Fibroblast of peridontal ligament (primary cell): ENCODE results near the gene MTMR3.
A peak's percentile ranks its signal among the peaks of the same experiment; 100 is the strongest.

Experiments used
- DNase-seq: peaks from one replicate; pipeline ENCODE4 v3.0.0-alpha.2; 2010; ENCODE audit errors: extremely low read depth

MTMR3 gene

DNA sequence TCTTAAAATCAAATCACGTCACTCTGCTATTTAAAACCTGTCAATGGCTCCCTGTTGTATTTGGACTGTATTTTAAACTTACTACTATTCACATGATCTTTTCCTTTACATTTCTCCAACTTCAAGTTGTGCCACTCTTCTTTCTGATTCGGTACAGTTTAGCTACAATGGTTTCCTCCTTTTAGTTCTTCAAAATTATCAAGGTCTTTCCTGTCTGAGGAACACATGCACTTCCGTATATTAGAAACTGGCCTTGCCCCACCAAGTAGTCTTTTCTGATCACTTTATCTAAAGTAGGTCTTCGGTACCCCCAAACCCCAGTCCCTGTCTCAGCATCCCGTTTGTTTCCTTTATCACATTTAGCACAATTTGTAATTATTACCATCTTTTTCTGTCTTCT, 81.8 kb downstream of the MTMR3 start:
- DNase-seq = no peak

- DNase-seq = no peak
Observed at GRCh38 chr22:29967461-29967860, 84.5 kb downstream of the MTMR3 start.

DNA sequence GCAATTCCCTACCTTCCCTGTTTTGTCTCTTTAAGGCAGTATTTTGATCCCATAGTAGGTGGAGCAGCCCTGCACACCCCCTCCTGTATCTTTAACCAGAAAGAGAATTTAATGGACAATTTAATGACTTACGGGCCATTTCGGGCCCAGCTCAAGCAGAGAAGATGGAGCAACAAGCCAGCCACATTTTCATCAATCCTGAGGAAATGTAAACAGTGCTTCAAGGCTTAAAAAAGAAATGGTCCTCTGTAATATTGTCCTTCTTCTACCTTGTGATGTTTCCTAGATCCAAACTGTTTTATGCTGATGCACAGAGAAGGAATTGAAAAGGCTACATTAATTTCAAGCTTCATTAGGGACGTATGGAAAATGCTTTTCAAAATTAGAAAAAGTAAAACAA, 88.6 kb downstream of the MTMR3 start:
- DNase-seq = no peak

GRCh38 chr22:29972121-29972520, 89.1 kb downstream of the MTMR3 start:
- no peak for DNase-seq

GRCh38 chr22:29973269-29973668, 90.3 kb downstream of the MTMR3 start:
- no peak for DNase-seq

GRCh38 chr22:29973680-29974079, 90.7 kb downstream of the MTMR3 start:
- DNase-seq = peak; percentile 29

DNA sequence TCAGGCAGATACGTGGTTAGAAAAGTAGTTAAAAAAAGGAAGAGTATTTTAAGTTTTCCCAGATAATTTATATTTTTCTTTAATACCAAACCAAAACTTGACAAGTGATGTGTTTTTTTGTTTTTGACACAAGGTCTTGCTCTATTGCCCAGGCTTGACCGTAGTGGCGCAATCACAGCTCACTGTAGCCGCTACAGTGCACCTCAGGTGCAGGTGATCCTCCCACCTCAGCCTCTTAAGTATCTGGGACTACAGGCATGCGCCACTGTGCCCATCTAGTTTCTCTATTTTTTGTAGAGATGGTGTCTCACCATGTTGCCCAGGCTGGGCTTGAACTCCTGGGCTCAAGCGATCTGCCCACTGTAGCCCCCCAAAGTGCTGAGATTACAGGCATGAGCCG, 92.5 kb downstream of the MTMR3 start:
- DNase-seq = no peak

- DNase-seq = no peak
Observed at GRCh38 chr22:29977107-29977506, 94.1 kb downstream of the MTMR3 start.

GRCh38 chr22:29979777-29980321, 96.9 kb downstream of the MTMR3 start:
- no peak for DNase-seq

- no peak for DNase-seq
Observed at GRCh38 chr22:29983296-29983917, 100.4 kb downstream of the MTMR3 start.

GRCh38 chr22:29985912-29986311, 102.9 kb downstream of the MTMR3 start:
- DNase-seq = no peak

DNA sequence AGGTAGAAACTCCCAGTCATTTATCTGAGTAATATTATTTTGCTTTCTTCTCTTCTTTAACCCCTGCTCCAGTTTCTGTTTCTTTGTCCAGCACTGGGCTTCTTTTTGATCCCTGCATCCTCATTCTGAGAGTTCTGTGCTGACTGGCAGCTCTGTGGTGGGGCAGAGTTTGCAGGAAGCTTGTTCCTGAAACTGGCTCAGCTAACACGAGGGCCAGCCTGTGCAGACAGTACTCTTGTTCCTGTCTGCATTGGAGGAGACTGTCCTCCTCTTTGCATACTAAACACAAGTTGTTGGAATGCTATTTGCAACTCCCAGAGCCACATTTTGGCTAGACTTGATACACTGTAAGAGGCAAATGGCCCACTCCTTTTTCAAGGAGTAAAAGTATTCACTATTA, 104.2 kb downstream of the MTMR3 start:
- no peak for DNase-seq

DNA sequence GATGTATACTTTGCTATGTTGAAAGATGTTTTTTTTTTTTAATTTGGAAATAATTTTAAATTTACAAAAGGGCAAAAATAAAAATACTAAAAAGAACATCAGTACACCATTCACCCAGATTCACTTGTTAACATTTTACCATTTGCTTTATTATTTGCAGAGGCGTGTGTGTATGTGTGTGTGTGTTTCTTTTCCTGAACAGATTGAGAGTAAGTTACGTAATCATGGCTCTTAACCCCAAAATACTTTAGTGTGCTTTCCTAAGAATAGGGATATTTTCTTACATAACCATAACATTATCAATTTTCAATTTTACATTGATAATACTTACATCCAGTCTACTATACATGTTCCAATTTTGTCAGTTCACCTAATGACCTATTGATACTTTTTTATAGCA, 105.7 kb downstream of the MTMR3 start:
- peak; percentile 36 for DNase-seq

GRCh38 chr22:29989446-29989845, 106.5 kb downstream of the MTMR3 start:
- DNase-seq = no peak

DNA sequence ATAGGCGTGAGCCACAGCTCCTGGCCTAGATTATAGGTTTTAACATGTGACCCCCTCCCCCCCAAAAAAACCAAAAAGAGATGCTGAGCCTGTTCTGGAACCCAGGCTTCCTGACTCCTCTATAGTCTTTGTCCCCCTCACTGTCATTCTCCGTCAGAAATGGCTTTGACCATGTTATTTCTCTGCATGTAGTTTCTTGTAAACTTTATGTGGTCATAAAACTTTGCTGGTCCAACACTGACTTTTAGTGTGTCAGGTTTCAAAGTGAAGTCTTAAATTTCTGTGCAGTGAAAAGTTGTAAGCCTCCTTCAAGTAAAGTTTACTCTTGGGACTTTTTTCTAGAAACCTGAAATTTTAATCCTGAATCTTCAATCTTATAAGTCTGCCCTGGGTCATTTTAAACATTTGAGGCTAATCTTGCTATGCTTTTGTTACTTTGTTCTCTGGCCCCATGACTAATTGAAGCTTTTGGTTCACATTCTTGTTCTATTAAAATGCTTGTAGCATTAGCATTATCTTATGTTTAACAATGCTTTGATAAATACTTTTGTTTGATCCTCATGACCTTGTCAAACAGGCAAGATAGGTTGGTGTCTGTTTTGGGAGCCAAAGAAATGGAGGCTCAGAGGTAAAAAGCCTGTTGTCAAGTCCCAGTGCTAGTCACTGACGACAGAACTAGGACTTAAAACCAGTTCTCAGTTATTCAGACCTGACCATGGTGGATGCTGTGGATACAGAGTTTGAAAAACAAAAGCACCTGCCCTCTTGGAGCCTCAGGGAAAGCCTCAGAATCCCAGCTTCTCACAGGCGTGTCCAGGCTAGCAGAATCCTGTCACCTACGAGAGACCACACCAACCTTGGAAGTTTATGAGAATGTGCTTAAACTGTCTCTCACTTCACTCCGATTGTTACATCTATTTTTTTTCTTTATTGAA, 109.6 kb downstream of the MTMR3 start:
- DNase-seq = no peak

- DNase-seq = peak; percentile 49
Observed at GRCh38 chr22:29994027-29994715, 111.2 kb downstream of the MTMR3 start.

GRCh38 chr22:29994943-29995342, 112.0 kb downstream of the MTMR3 start:
- peak; percentile 15 for DNase-seq

GRCh38 chr22:29997107-29997506, 114.1 kb downstream of the MTMR3 start:
- DNase-seq = no peak

- DNase-seq = no peak
Observed at GRCh38 chr22:29997516-29997915, 114.5 kb downstream of the MTMR3 start.

DNA sequence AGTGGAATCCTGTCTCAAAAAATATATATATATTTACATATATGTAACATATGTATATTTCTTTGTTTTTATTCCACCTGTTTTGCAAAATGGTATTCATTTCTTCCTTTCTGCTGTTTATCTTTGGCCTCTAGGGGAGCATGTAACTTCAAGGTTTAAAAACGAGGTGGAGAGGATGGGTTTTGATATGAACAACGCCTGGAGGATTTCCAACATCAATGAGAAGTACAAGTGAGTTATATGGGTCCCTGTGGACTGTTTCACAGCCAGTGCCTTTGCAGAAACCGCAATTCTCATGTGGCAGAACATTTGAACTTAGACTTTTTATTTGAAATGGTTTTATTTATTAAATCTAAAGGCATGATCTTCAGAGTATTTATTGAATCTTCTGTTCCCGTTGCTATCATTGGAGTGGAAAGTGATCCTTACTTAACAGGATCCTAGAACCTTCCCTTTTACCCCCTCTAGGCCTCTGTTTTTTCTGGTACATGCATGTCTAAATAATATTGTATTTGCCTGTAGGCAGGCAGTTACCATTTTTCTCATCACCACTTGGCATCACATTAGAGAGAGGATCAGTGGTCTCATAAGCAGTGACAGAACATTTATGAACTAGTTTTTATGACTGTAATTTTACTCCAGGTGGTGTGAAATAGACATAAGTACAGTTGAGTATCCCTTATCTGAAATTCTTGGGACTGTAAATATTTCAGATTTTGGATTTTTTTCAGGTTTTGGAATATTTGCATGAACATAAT, 115.8 kb downstream of the MTMR3 start:
- DNase-seq = no peak

- DNase-seq = peak; percentile 34
Observed at GRCh38 chr22:30000566-30000965, 117.6 kb downstream of the MTMR3 start.

GRCh38 chr22:30001459-30001858, 118.5 kb downstream of the MTMR3 start:
- no peak for DNase-seq
